GM10266 (cell line): Measurements from ENCODE around the gene CCNJ.
A peak's percentile ranks its signal among the peaks of the same experiment; 100 is the strongest.
"Not testable (repeated sequence)": the region's sequence is repeated elsewhere in the genome, so short reads cannot be mapped to it uniquely, and the experiment has no call there.

Experiments
- DNase-seq: peaks from one replicate; pipeline ENCODE4 v3.0.0; 2012; ENCODE audit errors: extremely low spot score
- TF ChIP-seq, protein P1 (sequence below): IDR thresholded peaks from 2 replicates; pipeline ENCODE4 v1.5.1; 2012; ENCODE audit warnings: mild to moderate bottlenecking, low read depth; ENCODE audit not compliant: control insufficient read depth, insufficient read depth; ENCODE audit errors: missing control alignments

The CCNJ gene

GRCh38 chr10:96043033-96043892 lies at the start of gene CCNJ:
TSS of gene CCNJ (plus strand) at chr10:96043583. CDS start at chr10:96044394, 811 bp downstream.
- peak; percentile 98 for DNase-seq

DNA sequence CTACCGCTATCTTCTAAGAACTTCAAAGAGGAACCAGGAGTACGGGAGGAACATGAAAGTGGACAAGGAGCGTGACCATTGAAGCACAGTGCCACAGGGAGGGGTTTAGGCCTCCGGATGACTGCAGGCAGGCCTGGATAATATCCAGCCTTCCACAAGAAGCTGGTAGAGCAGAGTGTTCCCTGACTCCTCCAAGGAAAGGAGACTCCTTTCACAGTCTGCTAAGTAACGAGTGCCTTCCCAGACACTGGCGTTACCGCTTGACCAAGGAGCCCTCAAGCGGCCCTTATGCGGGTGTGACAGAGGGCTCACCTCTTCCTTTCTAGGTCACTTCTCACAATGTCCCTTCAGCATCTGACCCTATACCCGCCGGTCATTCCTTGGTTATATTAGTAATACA lies 49.0 kb upstream of the CCNJ start:
- DNase-seq = not testable (repeated sequence)

More at GRCh38 chr10:96043033-96043892, at the start of gene CCNJ:
- TF ChIP-seq, protein P1, sequence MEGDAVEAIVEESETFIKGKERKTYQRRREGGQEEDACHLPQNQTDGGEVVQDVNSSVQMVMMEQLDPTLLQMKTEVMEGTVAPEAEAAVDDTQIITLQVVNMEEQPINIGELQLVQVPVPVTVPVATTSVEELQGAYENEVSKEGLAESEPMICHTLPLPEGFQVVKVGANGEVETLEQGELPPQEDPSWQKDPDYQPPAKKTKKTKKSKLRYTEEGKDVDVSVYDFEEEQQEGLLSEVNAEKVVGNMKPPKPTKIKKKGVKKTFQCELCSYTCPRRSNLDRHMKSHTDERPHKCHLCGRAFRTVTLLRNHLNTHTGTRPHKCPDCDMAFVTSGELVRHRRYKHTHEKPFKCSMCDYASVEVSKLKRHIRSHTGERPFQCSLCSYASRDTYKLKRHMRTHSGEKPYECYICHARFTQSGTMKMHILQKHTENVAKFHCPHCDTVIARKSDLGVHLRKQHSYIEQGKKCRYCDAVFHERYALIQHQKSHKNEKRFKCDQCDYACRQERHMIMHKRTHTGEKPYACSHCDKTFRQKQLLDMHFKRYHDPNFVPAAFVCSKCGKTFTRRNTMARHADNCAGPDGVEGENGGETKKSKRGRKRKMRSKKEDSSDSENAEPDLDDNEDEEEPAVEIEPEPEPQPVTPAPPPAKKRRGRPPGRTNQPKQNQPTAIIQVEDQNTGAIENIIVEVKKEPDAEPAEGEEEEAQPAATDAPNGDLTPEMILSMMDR = no peak

DNA sequence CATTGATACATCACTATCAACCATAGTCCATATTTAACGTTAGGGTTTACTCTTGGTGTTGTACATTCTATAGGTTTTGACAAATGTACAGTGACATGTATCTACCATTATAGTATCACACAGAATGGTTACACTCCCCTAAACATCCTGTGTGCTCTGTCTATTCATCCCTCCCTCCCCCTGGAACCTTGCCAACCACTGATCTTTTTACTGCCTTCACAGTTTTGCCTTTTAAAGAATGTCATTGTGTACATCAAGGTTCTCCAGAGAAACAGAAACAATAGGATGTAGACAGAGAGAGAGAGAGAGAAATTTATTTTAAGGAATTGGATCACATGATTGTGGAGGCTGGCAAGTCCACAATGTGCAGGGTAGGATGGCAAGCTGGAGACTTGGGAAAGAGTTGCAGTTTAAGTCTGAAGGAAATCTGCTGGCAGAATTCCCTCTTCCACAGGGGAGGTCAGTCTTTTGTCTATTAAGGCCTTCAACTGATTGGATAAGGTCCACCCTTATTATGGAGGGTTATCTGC lies 45.1 kb upstream of the CCNJ start:
- DNase-seq = no peak
- TF ChIP-seq, protein P1 = no peak

- DNase-seq = no peak
- TF ChIP-seq, protein P1 = no peak
Observed at GRCh38 chr10:96013956-96014355, 29.4 kb upstream of the CCNJ start.

DNA sequence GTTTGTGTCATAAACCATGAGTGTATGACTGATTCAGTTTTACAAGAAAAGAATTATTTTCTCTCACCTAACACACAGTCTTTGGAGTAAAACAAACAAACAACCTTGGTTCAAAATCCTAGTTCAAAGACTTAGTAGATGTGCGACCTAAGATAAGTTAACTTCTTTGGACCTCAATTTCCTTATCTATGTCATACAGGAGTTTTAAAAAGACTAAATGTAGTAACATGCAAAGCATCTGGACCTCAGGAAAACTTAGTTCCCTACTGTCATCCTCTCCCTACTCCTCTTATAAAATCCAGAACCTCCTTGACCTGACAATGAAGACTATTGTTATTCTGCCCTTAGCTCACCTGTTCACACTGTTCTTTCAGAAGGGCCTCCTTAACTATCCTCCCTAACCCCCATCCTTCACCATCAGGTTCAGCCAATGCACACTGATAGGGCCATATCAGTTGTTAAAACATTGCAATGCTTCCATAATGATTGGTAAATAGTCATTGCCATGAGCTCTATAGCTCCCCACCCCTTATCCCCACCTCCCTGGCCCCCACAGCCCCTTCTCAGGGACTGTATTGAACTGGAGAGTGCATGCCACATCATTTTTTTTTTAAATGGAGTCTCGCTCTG lies 28.8 kb upstream of the CCNJ start:
- no peak for DNase-seq
- TF ChIP-seq, protein P1 = no peak

- TF ChIP-seq, protein P1 = peak; percentile 79
- DNase-seq = peak; percentile 62
Observed at GRCh38 chr10:96017191-96017687, 26.1 kb upstream of the CCNJ start.

DNA sequence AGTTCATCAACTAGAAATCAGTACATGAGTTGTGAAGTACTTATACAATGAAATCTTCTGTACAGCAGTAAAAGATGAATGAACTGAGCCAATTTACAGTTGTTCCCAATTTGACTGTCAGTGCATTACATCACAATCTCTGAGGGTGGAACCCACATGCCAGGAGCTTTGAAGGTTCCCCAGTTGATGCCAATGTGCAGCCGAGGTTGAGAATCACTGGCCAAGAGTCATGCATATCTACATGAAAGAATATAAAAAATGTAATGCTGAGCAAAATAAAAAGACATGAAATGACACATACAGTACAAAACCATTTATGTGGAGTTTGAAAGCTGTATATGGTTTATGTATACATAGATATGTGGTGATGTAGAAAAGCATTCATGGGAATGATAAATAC lies 22.1 kb upstream of the CCNJ start:
- TF ChIP-seq, protein P1 = no peak
- DNase-seq = no peak
